ENCODE results near the gene CSPG4.
A peak's percentile ranks its signal among the peaks of the same experiment; 100 is the strongest.
"Not testable (repeated sequence)": the region's sequence is repeated elsewhere in the genome, so short reads cannot be mapped to it uniquely, and the experiment has no call there.

The CSPG4 gene

DNA sequence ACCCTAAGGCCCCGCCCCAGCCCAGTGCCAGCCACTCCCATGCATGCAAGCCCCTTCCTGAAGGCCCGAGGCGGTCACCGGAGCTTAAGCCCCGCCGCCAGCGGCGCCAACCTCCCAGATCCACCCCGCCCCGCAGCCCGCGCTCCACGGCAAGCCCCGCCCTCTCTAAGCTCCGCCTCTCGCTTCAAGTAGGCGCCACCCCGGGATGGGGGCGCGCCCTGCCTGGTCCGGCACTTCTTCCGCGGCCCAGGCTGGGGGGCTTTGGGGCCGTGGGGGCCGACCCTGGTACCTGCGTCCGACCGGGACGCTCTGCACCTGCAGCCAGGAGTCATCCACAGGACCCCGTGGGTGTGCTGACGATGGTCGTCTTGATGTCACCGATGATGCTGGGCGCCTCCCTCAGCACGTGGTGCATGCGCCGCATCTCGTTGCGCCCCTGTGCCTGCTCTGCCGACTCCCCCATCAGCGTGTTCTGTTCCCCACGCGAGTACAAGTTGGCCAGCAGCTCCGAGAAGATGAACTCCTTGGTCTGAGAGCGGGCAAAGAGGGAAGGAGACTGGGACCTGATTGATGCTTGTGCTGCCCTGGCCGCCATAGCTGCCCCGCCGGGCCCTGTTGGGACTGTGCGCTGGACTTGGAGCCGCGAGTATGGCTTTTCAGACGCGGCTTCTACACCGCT is 26.1 kb upstream of the CSPG4 start:
- no peak overlapping the region for H3K27ac ChIP-seq
- peak overlapping the region; percentile 51 to 72 for H3K4me3 ChIP-seq (ENCODE audit: low read depth in 1 of 2, low read length in 1 of 2)

DNA sequence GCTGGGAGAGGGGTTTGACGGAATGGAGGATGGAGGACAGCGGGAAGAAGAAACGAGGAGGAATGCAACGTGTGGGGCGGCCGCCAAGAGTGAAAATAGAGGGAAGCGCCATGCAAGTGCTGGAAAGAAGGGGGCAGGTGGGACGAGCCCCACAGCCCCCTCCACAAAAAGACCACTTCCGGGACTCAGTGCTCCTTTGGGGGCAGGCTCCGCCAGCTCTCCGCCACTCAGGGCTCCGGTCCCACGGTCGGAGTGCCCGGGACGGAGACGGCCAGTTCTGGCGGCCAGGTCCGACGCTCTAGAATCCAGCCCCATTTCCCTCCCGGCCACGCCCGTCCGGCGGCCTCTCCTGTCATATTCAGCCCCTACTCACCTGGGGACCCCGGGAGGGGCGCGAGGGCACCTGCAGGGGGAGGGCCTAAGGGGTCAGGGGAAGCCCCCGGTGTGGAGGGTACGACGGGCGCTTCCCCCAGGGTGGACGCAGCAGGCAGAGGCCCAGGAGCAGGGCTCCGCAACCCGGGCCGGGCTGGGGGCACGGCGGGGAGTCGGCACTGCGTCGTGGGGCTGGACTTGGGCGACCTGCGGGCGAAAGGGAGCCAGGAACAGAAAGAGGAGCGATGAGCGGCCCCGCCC is 25.5 kb upstream of the CSPG4 start:
- H3K36me3 ChIP-seq, result no peaks in the 10 kb centered on the region
- no peak overlapping the region for H3K27ac ChIP-seq
- peaks cover 32% of the 10 kb centered on the region for H3K27me3 ChIP-seq
- H3K4me3 ChIP-seq (ENCODE audit: low read depth in 1 of 2, low read length in 1 of 2), result peak overlapping the region; percentile 51 to 72
- TF ChIP-seq CTCF (IDR thresholded peaks at IDR 0.05), result no peak
- no peaks in the 10 kb centered on the region for H3K9me3 ChIP-seq
- H3K4me1 ChIP-seq (ENCODE audit: control insufficient read depth in 1 of 2, insufficient read depth in 1 of 2, low read depth in 1 of 2, low read length in 1 of 2), result peaks cover 5 to 14% of the 10 kb centered on the region in 2 experiments

More for the DNA sequence above, 26.1 kb upstream of the CSPG4 start:
- no peaks in the 10 kb centered on the region for H3K9me3 ChIP-seq
- TF ChIP-seq CTCF (IDR thresholded peaks at IDR 0.05), result peak; percentile 35
- H3K4me1 ChIP-seq (ENCODE audit: control insufficient read depth in 1 of 2, insufficient read depth in 1 of 2, low read depth in 1 of 2, low read length in 1 of 2), result peaks cover 5 to 14% of the 10 kb centered on the region in 2 experiments
- no peaks in the 10 kb centered on the region for H3K36me3 ChIP-seq
- peaks cover 32% of the 10 kb centered on the region for H3K27me3 ChIP-seq

GRCh38 chr15:75737116-75738013 is 24.7 kb upstream of the CSPG4 start:
- H3K27ac ChIP-seq, H3K9me3 ChIP-seq, H3K36me3 ChIP-seq: not testable (repeated sequence)
- H3K4me3 ChIP-seq (ENCODE audit: low read depth in 1 of 2, low read length in 1 of 2), result peak overlapping the region; percentile 51 to 72
- peaks cover 36% of the 10 kb centered on the region for H3K27me3 ChIP-seq
- H3K4me1 ChIP-seq (ENCODE audit: control insufficient read depth in 1 of 2, insufficient read depth in 1 of 2, low read depth in 1 of 2, low read length in 1 of 2), result peaks cover 8 to 19% of the 10 kb centered on the region in 2 experiments

- Histone ChIP-seq H3K9me3 (no peaks in the 10 kb centered on the region), H3K4me3 (ENCODE audit: low read depth in 1 of 2, low read length in 1 of 2) (no peak overlapping the region), H3K36me3 (no peaks in the 10 kb centered on the region), H3K27me3 (peaks cover 47% of the 10 kb centered on the region), H3K27ac (no peak overlapping the region), H3K4me1 (ENCODE audit: control insufficient read depth in 1 of 2, insufficient read depth in 1 of 2, low read depth in 1 of 2, low read length in 1 of 2) (peaks cover 14 to 27% of the 10 kb centered on the region in 2 experiments)
- TF ChIP-seq CTCF (IDR thresholded peaks at IDR 0.05), result no peak
These were observed 23.6 kb upstream of the CSPG4 start for GRCh38 chr15:75736256-75736655.

GRCh38 chr15:75734861-75735760 is 22.5 kb upstream of the CSPG4 start:
- not testable (repeated sequence) for H3K36me3 ChIP-seq; H3K27ac ChIP-seq; H3K4me3 ChIP-seq (ENCODE audit: low read depth in 1 of 2, low read length in 1 of 2); H3K9me3 ChIP-seq
- Histone ChIP-seq H3K27me3 (peaks cover 53% of the 10 kb centered on the region), H3K4me1 (ENCODE audit: control insufficient read depth in 1 of 2, insufficient read depth in 1 of 2, low read depth in 1 of 2, low read length in 1 of 2) (peaks cover 14 to 27% of the 10 kb centered on the region in 2 experiments)
